OCI-LY1 (cell line): ENCODE measurements around the gene ATP8B1.
A peak's percentile ranks its signal among the peaks of the same experiment; 100 is the strongest.

Experiments
- H2AFZ ChIP-seq: fragments of 200-600 bp; sonication (generic), shearing (Covaris generic); 2 replicates; pipeline ENCODE4 v1.6.0; 2014; ENCODE audit warnings: antibody characterized with exemption, mild to moderate bottlenecking, low read length
- H3F3A ChIP-seq: fragments of 200-600 bp; sonication (generic), shearing (Covaris generic); 2 replicates; pipeline ENCODE4 v1.6.0; 2014; ENCODE audit warnings: mild to moderate bottlenecking, antibody characterized with exemption, low read length, moderate library complexity; ENCODE audit not compliant: insufficient read depth
- H3K27ac ChIP-seq: fragments of 200-600 bp; sonication (generic); 2 replicates; pipeline ENCODE4 v1.5.1; 2014; ENCODE audit warnings: low read length, mixed run types, mild to moderate bottlenecking, low read depth; ENCODE audit not compliant: poor library complexity, severe bottlenecking
- H3K27me3 ChIP-seq: fragments of 200-600 bp; sonication (generic); 2 replicates; pipeline ENCODE4 v1.6.0; 2014; ENCODE audit warnings: antibody characterized with exemption, mild to moderate bottlenecking, low read length, moderate library complexity; ENCODE audit not compliant: insufficient read depth
- H3K36me3 ChIP-seq: fragments of 200-600 bp; sonication (generic); 2 replicates; pipeline ENCODE4 v1.6.1; 2014; ENCODE audit warnings: mild to moderate bottlenecking, antibody characterized with exemption, low read length, moderate library complexity, mixed read lengths; ENCODE audit not compliant: insufficient read depth
- H3K4me1 ChIP-seq: fragments of 200-600 bp; sonication (generic); 2 replicates; pipeline ENCODE4 v1.5.1; 2014; ENCODE audit warnings: mild to moderate bottlenecking, low read length, moderate library complexity; ENCODE audit not compliant: insufficient read depth, severe bottlenecking
- H3K4me2 ChIP-seq: fragments of 200-600 bp; sonication (generic), shearing (Covaris generic); 2 replicates; pipeline ENCODE4 v1.6.1; 2014; ENCODE audit warnings: low read length
- H3K4me3 ChIP-seq: fragments of 200-600 bp; sonication (generic); 2 replicates; pipeline ENCODE4 v1.5.1; 2014; ENCODE audit warnings: low read length, low read depth, mild to moderate bottlenecking, mixed read lengths; ENCODE audit not compliant: poor library complexity, severe bottlenecking
- H3K79me2 ChIP-seq: fragments of 200-600 bp; shearing (Covaris generic); 2 replicates; pipeline ENCODE4 v1.6.1; 2016; ENCODE audit warnings: mixed run types, low read length, mixed read lengths; ENCODE audit not compliant: insufficient read depth
- H3K9ac ChIP-seq: fragments of 200-600 bp; sonication (generic), shearing (Covaris generic); 2 replicates; pipeline ENCODE4 v1.6.1; 2014; ENCODE audit warnings: mild to moderate bottlenecking, low read length, mixed read lengths
- H3K9me2 ChIP-seq: fragments of 200-600 bp; sonication (generic), shearing (Covaris generic); 2 replicates; pipeline ENCODE4 v1.6.1; 2014; ENCODE audit warnings: low read depth, mild to moderate bottlenecking, low read length, mixed read lengths
- H3K9me3 ChIP-seq: fragments of 200-600 bp; shearing (Covaris generic); 2 replicates; pipeline ENCODE4 v1.6.1; 2014; ENCODE audit warnings: low read length, mixed read lengths
- H4K20me1 ChIP-seq: fragments of 200-600 bp; sonication (generic), shearing (Covaris generic); 2 replicates; pipeline ENCODE4 v1.6.0; 2016; ENCODE audit warnings: mild to moderate bottlenecking, low read length; ENCODE audit not compliant: insufficient read depth
- CTCF ChIP-seq: fragments of 200-600 bp; sonication (generic), shearing (Covaris generic); IDR thresholded peaks from 2 replicates; pipeline ENCODE4 v1.5.1; 2017; ENCODE audit warnings: mild to moderate bottlenecking, antibody characterized with exemption, low read length, moderate library complexity, mixed read lengths
- EZH2 ChIP-seq: fragments of 200-600 bp; sonication (generic), shearing (Covaris generic); IDR thresholded peaks from 2 replicates; pipeline ENCODE4 v1.8.0; 2017; ENCODE audit warnings: borderline replicate concordance, mixed run types, mild to moderate bottlenecking, antibody characterized with exemption, low read length, moderate library complexity, mixed read lengths

The ATP8B1 gene

GRCh38 chr18:57619876-57620275 is 183.2 kb downstream of the ATP8B1 start:
- H3K9me2 ChIP-seq: no peaks in the 10 kb centered on the region
- peak overlapping the region; percentile 68 for H3K4me3 ChIP-seq
- TF ChIP-seq CTCF (no peak), EZH2 (no peak)
- H3K27me3 ChIP-seq: no peaks in the 10 kb centered on the region
- H3K4me1 ChIP-seq: peaks cover 23% of the 10 kb centered on the region
- H3K27ac ChIP-seq: no peak overlapping the region
- no peaks in the 10 kb centered on the region for H3F3A ChIP-seq
- H3K79me2 ChIP-seq: peaks cover 26% of the 10 kb centered on the region
- peak overlapping the region; percentile 67; the same call in 1 of the 2 replicates for H3K9ac ChIP-seq
- no peaks in the 10 kb centered on the region for H3K9me3 ChIP-seq
- no peak overlapping the region for H2AFZ ChIP-seq
- H4K20me1 ChIP-seq: no peaks in the 10 kb centered on the region
- H3K4me2 ChIP-seq: peak overlapping the region; percentile 89
- peaks cover 45% of the 10 kb centered on the region for H3K36me3 ChIP-seq

GRCh38 chr18:57618910-57619309 is 184.2 kb downstream of the ATP8B1 start:
- TF ChIP-seq CTCF (no peak), EZH2 (no peak)
- H3K27ac ChIP-seq: no peak overlapping the region
- H3K9ac ChIP-seq: no peak overlapping the region
- H3K79me2 ChIP-seq: peaks cover 26% of the 10 kb centered on the region
- no peak overlapping the region for H3K4me3 ChIP-seq
- H3K36me3 ChIP-seq: peaks cover 53% of the 10 kb centered on the region
- no peaks in the 10 kb centered on the region for H3K9me2 ChIP-seq
- no peak overlapping the region for H2AFZ ChIP-seq
- H3K4me2 ChIP-seq: no peak overlapping the region
- H4K20me1 ChIP-seq: no peaks in the 10 kb centered on the region
- peaks cover 23% of the 10 kb centered on the region for H3K4me1 ChIP-seq
- no peaks in the 10 kb centered on the region for H3F3A ChIP-seq
- H3K9me3 ChIP-seq: no peaks in the 10 kb centered on the region
- H3K27me3 ChIP-seq: no peaks in the 10 kb centered on the region

- Histone ChIP-seq H3K9me2 (no peaks in the 10 kb centered on the region), H3K4me1 (no peaks in the 10 kb centered on the region), H3K27me3 (no peaks in the 10 kb centered on the region), H3K9ac (no peak overlapping the region), H3K4me2 (no peak overlapping the region), H3K27ac (no peak overlapping the region), H3K79me2 (no peaks in the 10 kb centered on the region), H4K20me1 (no peaks in the 10 kb centered on the region), H3K4me3 (no peak overlapping the region), H2AFZ (no peak overlapping the region), H3K36me3 (peaks cover 92% of the 10 kb centered on the region), H3F3A (no peaks in the 10 kb centered on the region), H3K9me3 (no peaks in the 10 kb centered on the region)
- no peak for TF ChIP-seq CTCF
These were observed 199.2 kb downstream of the ATP8B1 start for GRCh38 chr18:57603871-57604270.
